WTC11 (cell line): ENCODE data around the gene CHID1. TPM values are rescaled to one million over a fixed set of nuclear protein-coding genes. Genes with fewer than 3 reads are reported as not detected.

Source experiments
- ATAC-seq: fragments of 200-7000 bp; cut with Tn5 transposase; 2 replicates; pipeline ENCODE4 v1.10.0; 2021; ENCODE audit warnings: mild to moderate bottlenecking, moderate library complexity
- CTCF ChIA-PET: fragments of 300-600 bp; sonication (Branson Sonifier 250); formaldehyde crosslinking; loops from one replicate; lab custom pipeline; 2021; ENCODE audit warnings: antibody characterized with exemption; lab: Charles Lee
- POLR2A ChIA-PET: fragments of 350-600 bp; sonication (Branson Sonifier 250); formaldehyde crosslinking; loops from one replicate; lab custom pipeline; 2021; ENCODE audit warnings: antibody characterized with exemption; lab: Charles Lee
- DNase-seq: peaks from one replicate; pipeline ENCODE4 v3.0.0; 2021; ENCODE audit warnings: low spot score
- H3K27ac Mint-ChIP-seq: 2 replicates; pipeline ENCODE4 v1.8.0; 2021; ENCODE audit warnings: mixed read lengths
- H3K27me3 Mint-ChIP-seq: 2 replicates; pipeline ENCODE4 v1.8.0; 2021; ENCODE audit warnings: low read depth, mild to moderate bottlenecking, moderate library complexity, mixed read lengths
- H3K36me3 Mint-ChIP-seq: 2 replicates; pipeline ENCODE4 v1.8.0; 2021; ENCODE audit warnings: mixed read lengths
- H3K4me1 Mint-ChIP-seq: 2 replicates; pipeline ENCODE4 v1.8.0; 2022; ENCODE audit warnings: mixed read lengths
- H3K4me3 Mint-ChIP-seq: 2 replicates; pipeline ENCODE4 v1.8.0; 2021; ENCODE audit warnings: mild to moderate bottlenecking, moderate library complexity, mixed read lengths
- H3K9me3 Mint-ChIP-seq: 2 replicates; pipeline ENCODE4 v1.8.0; 2021; ENCODE audit warnings: mixed read lengths
- ATF1 ChIP-seq: sonication (generic); formaldehyde crosslinking; IDR thresholded peaks from 2 replicates; pipeline ENCODE4 v1.8.1; 2023; ENCODE audit warnings: mild to moderate bottlenecking, moderate library complexity, missing genetic modification reagents
- CREB1 ChIP-seq: sonication (generic); formaldehyde crosslinking; IDR thresholded peaks from 2 replicates; pipeline ENCODE4 v1.8.0; 2023; ENCODE audit warnings: mild to moderate bottlenecking, missing genetic modification reagents
- ELF4 ChIP-seq: sonication (generic); formaldehyde crosslinking; IDR thresholded peaks from 2 replicates; pipeline ENCODE4 v1.8.1; 2022; ENCODE audit warnings: low read depth, mild to moderate bottlenecking, moderate library complexity, missing genetic modification reagents
- ESRRA ChIP-seq: sonication (generic); formaldehyde crosslinking; IDR thresholded peaks from 2 replicates; pipeline ENCODE4 v1.8.1; 2022; ENCODE audit warnings: mild to moderate bottlenecking, missing genetic modification reagents, borderline replicate concordance
- FOXJ3 ChIP-seq: sonication (generic); formaldehyde crosslinking; IDR thresholded peaks from 2 replicates; pipeline ENCODE4 v1.9.0; 2021; ENCODE audit warnings: missing genetic modification reagents, mild to moderate bottlenecking, borderline replicate concordance
- FOXP1 ChIP-seq: sonication (generic); formaldehyde crosslinking; IDR thresholded peaks from 2 replicates; pipeline ENCODE4 v1.8.0; 2022; ENCODE audit warnings: missing genetic modification reagents, mild to moderate bottlenecking, moderate library complexity, borderline replicate concordance
- HMGA2 ChIP-seq: fragments of 250-450 bp; sonication (Bioruptor Pico); IDR thresholded peaks from 2 replicates; pipeline ENCODE4 v1.4.0; 2021; ENCODE audit warnings: mild to moderate bottlenecking, moderate library complexity
- IRF2 ChIP-seq: sonication (generic); formaldehyde crosslinking; IDR thresholded peaks from 2 replicates; pipeline ENCODE4 v1.8.0; 2022; ENCODE audit warnings: low read depth, missing genetic modification reagents, borderline replicate concordance
- JAZF1 ChIP-seq: fragments of 250-450 bp; sonication (Bioruptor Pico); IDR thresholded peaks from 2 replicates; pipeline ENCODE4 v1.9.0; 2021; ENCODE audit warnings: moderate library complexity, mild to moderate bottlenecking, inconsistent platforms
- MYBL2 ChIP-seq: sonication (generic); formaldehyde crosslinking; IDR thresholded peaks from 2 replicates; pipeline ENCODE4 v1.8.1; 2023; ENCODE audit warnings: mild to moderate bottlenecking, moderate library complexity, missing genetic modification reagents
- NFE2L1 ChIP-seq: sonication (generic); formaldehyde crosslinking; IDR thresholded peaks from 2 replicates; pipeline ENCODE4 v1.8.1; 2023; ENCODE audit warnings: missing genetic modification reagents
- NFYB ChIP-seq: sonication (generic); formaldehyde crosslinking; conservative IDR thresholded peaks from 2 replicates; pipeline ENCODE4 v1.8.0; 2022; ENCODE audit warnings: low read depth, missing genetic modification reagents
- NR2C2 ChIP-seq: sonication (generic); formaldehyde crosslinking; IDR thresholded peaks from 2 replicates; pipeline ENCODE4 v1.8.0; 2022; ENCODE audit warnings: mild to moderate bottlenecking, missing genetic modification reagents
- NR3C1 ChIP-seq: sonication (generic); formaldehyde crosslinking; conservative IDR thresholded peaks from 2 replicates; pipeline ENCODE4 v1.8.1; 2023; ENCODE audit warnings: low read depth, mild to moderate bottlenecking, missing genetic modification reagents
- PRRX2 ChIP-seq: fragments of 250-450 bp; sonication (Bioruptor Pico); IDR thresholded peaks from 2 replicates; pipeline ENCODE4 v1.8.0; 2021; ENCODE audit warnings: mild to moderate bottlenecking
- RELA ChIP-seq: sonication (generic); formaldehyde crosslinking; IDR thresholded peaks from 2 replicates; pipeline ENCODE4 v1.8.1; 2022; ENCODE audit warnings: missing genetic modification reagents, mild to moderate bottlenecking, borderline replicate concordance
- RORB ChIP-seq: fragments of 250-450 bp; sonication (Bioruptor Pico); IDR thresholded peaks from 2 replicates; pipeline ENCODE4 v1.9.0; 2021; ENCODE audit warnings: mild to moderate bottlenecking
- SOX15 ChIP-seq: fragments of 250-450 bp; sonication (Bioruptor Pico); IDR thresholded peaks from 2 replicates; pipeline ENCODE4 v1.9.0; 2021; ENCODE audit warnings: mild to moderate bottlenecking
- SP1 ChIP-seq: sonication (generic); formaldehyde crosslinking; conservative IDR thresholded peaks from 2 replicates; pipeline ENCODE4 v1.8.1; 2022; ENCODE audit warnings: missing genetic modification reagents
- ZNF396 ChIP-seq: fragments of 250-450 bp; sonication (Bioruptor Pico); IDR thresholded peaks from 2 replicates; pipeline ENCODE4 v1.8.0; 2021; ENCODE audit warnings: mild to moderate bottlenecking, moderate library complexity, borderline replicate concordance
- ZNF416 ChIP-seq: fragments of 250-450 bp; sonication (Bioruptor Pico); IDR thresholded peaks from 2 replicates; pipeline ENCODE4 v1.9.0; 2021; ENCODE audit warnings: mild to moderate bottlenecking, inconsistent platforms
- total RNA-seq: library from RNA; stranded (reverse); gene quantifications from 3 replicates; pipeline ENCODE4 v1.2.3, GENCODE V29; 2021
- TF ChIP-seq, protein P1 (sequence below): sonication (generic); formaldehyde crosslinking; IDR thresholded peaks from 2 replicates; pipeline ENCODE4 v1.8.0; 2022; ENCODE audit warnings: mild to moderate bottlenecking, missing genetic modification reagents
- TF ChIP-seq, protein P2 (sequence below): sonication (generic); formaldehyde crosslinking; IDR thresholded peaks from 2 replicates; pipeline ENCODE4 v1.8.1; 2022; ENCODE audit warnings: mild to moderate bottlenecking, missing genetic modification reagents, moderate library complexity, borderline replicate concordance
- TF ChIP-seq, protein P3 (sequence below): fragments of 250-450 bp; sonication (Bioruptor Pico); IDR thresholded peaks from 2 replicates; pipeline ENCODE4 v1.9.0; 2021; ENCODE audit warnings: moderate library complexity, mild to moderate bottlenecking, inconsistent platforms, borderline replicate concordance
- TF ChIP-seq, protein P4 (sequence below): fragments of 250-450 bp; sonication (Bioruptor Pico); IDR thresholded peaks from 2 replicates; pipeline ENCODE4 v2.1.2; 2022; ENCODE audit warnings: mild to moderate bottlenecking, moderate library complexity
- TF ChIP-seq, protein P5 (sequence below): fragments of 250-450 bp; sonication (Bioruptor Pico); conservative IDR thresholded peaks from 2 replicates; pipeline ENCODE4 v1.9.0; 2021; ENCODE audit warnings: mild to moderate bottlenecking
- TF ChIP-seq, protein P6 (sequence below): sonication (generic); formaldehyde crosslinking; IDR thresholded peaks from 2 replicates; pipeline ENCODE4 v1.8.0; 2022; ENCODE audit warnings: mild to moderate bottlenecking, missing genetic modification reagents
- TF ChIP-seq, protein P7 (sequence below): fragments of 250-450 bp; sonication (Bioruptor Pico); IDR thresholded peaks from 2 replicates; pipeline ENCODE4 v1.8.0; 2021; ENCODE audit warnings: mild to moderate bottlenecking

The CHID1 gene
- total RNA-seq, 1 experiment from 2014 or later = 92.8 TPM

DNA sequence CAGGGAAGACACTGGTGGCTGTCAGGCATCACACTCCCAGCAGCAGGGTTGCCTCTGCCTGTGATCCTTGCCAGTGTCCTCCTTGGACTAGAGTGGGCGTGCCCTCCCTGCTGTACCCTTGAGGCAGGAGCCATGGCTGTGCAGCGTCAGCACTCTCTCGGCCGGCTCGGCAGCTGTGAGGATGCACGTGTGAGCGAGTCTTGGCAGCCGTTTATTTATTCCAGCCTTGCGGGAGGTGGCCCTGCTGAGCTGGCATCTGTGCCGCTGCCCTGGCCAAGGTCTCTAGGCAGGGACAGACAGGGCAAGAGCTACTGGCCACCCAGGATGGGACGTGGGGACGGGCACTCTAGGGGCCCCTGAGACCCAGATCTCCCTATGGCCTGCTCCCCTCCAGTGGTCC, 34.1 kb downstream of the CHID1 start:
- H3K4me1 Mint-ChIP-seq = no peaks in the 10 kb centered on the region
- H3K9me3 Mint-ChIP-seq = no peaks in the 10 kb centered on the region
- TF ChIP-seq JAZF1 (CRISPR knock-in tag) (no peak), NR3C1 (no peak), ELF4 (CRISPR knock-in tag) (no peak), PRRX2 (CRISPR knock-in tag) (no peak), CREB1 (CRISPR knock-in tag) (no peak), IRF2 (CRISPR knock-in tag) (no peak), HMGA2 (CRISPR knock-in tag) (no peak), SP1 (CRISPR knock-in tag) (no peak), FOXP1 (CRISPR knock-in tag) (no peak), NFYB (CRISPR knock-in tag) (no peak), RORB (no peak)
- TF ChIP-seq, protein P1, sequence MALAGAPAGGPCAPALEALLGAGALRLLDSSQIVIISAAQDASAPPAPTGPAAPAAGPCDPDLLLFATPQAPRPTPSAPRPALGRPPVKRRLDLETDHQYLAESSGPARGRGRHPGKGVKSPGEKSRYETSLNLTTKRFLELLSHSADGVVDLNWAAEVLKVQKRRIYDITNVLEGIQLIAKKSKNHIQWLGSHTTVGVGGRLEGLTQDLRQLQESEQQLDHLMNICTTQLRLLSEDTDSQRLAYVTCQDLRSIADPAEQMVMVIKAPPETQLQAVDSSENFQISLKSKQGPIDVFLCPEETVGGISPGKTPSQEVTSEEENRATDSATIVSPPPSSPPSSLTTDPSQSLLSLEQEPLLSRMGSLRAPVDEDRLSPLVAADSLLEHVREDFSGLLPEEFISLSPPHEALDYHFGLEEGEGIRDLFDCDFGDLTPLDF (CRISPR knock-in tag) = no peak
- TF ChIP-seq, protein P2, sequence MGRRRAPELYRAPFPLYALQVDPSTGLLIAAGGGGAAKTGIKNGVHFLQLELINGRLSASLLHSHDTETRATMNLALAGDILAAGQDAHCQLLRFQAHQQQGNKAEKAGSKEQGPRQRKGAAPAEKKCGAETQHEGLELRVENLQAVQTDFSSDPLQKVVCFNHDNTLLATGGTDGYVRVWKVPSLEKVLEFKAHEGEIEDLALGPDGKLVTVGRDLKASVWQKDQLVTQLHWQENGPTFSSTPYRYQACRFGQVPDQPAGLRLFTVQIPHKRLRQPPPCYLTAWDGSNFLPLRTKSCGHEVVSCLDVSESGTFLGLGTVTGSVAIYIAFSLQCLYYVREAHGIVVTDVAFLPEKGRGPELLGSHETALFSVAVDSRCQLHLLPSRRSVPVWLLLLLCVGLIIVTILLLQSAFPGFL (CRISPR knock-in tag) = no peak
- TF ChIP-seq, protein P3, sequence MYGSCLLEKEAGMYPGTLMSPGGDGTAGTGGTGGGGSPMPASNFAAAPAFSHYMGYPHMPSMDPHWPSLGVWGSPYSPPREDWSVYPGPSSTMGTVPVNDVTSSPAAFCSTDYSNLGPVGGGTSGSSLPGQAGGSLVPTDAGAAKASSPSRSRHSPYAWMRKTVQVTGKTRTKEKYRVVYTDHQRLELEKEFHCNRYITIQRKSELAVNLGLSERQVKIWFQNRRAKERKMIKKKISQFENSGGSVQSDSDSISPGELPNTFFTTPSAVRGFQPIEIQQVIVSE = no peak
- TF ChIP-seq, all 79 proteins: peak for 0

DNA sequence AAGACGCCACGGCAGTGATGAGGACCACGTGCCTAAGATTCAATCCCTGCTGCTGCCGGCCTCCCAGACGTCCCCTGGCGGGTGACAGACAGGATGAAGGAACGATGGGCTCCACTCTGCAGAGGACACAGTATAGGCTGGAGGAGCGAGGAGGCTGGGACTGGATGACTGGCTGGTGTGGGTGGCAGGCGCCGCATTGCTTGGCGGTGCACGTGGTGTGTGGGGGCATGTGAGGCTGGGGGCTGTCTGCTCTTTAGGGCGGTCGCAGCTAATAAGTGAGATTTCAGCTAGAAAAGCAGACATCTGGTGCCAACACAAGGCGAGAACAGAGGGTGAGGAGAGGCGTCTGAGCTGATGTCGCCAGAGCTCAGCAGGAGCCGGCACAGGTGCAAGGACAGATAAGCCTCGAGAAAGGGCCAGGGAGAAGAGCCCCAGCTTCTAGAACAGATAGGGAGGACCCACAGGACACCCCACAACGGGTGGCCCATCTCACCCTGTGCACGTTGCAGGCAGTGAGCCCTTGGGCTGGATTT, 34.8 kb downstream of the CHID1 start:
- TF ChIP-seq NR2C2 (CRISPR knock-in tag) (no peak), FOXJ3 (CRISPR knock-in tag) (no peak), RELA (CRISPR knock-in tag) (no peak), ZNF396 (CRISPR knock-in tag) (no peak), MYBL2 (CRISPR knock-in tag) (no peak), SOX15 (CRISPR knock-in tag) (no peak), NFE2L1 (CRISPR knock-in tag) (no peak), ATF1 (no peak), ESRRA (CRISPR knock-in tag) (no peak), ZNF416 (CRISPR knock-in tag) (no peak)
- TF ChIP-seq, protein P4, sequence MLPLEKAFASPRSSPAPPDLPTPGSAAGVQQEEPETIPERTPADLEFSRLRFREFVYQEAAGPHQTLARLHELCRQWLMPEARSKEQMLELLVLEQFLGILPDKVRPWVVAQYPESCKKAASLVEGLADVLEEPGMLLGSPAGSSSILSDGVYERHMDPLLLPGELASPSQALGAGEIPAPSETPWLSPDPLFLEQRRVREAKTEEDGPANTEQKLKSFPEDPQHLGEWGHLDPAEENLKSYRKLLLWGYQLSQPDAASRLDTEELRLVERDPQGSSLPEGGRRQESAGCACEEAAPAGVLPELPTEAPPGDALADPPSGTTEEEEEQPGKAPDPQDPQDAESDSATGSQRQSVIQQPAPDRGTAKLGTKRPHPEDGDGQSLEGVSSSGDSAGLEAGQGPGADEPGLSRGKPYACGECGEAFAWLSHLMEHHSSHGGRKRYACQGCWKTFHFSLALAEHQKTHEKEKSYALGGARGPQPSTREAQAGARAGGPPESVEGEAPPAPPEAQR (CRISPR knock-in tag) = no peak
- TF ChIP-seq, protein P5, sequence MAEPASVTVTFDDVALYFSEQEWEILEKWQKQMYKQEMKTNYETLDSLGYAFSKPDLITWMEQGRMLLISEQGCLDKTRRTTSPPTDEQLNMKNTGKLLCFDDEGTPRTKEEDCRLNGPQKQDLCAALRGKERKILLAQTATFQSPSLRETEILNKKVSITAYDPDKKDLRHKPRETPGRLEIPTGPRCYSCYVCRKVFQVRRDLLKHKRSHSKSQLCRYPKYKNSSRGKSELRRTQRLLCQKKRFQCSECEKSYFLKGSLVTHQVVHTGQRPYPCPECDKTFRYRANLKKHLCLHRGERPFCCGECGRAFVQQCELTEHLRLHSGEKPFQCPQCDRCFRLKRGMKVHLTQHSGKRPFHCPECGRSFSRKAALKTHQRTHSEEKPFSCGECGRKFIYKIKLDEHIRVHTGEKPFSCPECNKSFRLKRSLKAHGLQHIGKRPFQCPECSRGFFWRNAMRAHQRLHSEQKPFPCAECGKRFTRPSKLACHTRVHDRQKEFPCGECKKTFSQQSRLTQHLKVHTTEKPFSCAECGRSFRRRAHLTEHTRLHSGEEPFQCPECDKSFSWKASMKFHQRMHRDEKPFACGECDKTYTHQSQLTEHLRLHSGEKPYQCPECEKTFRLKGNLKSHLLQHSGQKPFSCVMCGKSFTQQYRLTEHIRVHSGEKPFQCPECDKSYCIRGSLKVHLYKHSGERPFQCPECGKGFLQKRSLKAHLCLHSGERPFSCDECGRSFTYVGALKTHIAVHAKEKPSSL = no peak
- TF ChIP-seq, protein P6, sequence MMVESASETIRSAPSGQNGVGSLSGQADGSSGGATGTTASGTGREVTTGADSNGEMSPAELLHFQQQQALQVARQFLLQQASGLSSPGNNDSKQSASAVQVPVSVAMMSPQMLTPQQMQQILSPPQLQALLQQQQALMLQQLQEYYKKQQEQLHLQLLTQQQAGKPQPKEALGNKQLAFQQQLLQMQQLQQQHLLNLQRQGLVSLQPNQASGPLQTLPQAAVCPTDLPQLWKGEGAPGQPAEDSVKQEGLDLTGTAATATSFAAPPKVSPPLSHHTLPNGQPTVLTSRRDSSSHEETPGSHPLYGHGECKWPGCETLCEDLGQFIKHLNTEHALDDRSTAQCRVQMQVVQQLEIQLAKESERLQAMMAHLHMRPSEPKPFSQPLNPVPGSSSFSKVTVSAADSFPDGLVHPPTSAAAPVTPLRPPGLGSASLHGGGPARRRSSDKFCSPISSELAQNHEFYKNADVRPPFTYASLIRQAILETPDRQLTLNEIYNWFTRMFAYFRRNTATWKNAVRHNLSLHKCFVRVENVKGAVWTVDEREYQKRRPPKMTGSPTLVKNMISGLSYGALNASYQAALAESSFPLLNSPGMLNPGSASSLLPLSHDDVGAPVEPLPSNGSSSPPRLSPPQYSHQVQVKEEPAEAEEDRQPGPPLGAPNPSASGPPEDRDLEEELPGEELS (CRISPR knock-in tag) = no peak
- TF ChIP-seq, protein P7, sequence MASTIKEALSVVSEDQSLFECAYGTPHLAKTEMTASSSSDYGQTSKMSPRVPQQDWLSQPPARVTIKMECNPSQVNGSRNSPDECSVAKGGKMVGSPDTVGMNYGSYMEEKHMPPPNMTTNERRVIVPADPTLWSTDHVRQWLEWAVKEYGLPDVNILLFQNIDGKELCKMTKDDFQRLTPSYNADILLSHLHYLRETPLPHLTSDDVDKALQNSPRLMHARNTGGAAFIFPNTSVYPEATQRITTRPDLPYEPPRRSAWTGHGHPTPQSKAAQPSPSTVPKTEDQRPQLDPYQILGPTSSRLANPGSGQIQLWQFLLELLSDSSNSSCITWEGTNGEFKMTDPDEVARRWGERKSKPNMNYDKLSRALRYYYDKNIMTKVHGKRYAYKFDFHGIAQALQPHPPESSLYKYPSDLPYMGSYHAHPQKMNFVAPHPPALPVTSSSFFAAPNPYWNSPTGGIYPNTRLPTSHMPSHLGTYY (CRISPR knock-in tag) = no peak
- Mint-ChIP-seq H3K27ac (0 out of 2 replicates have a peak overlapping the region, but pooled peaks have one; percentile 46), H3K36me3 (peaks cover 32% of the 10 kb centered on the region), H3K4me1 (no peaks in the 10 kb centered on the region), H3K4me3 (no peak overlapping the region), H3K27me3 (peaks cover 3% of the 10 kb centered on the region), H3K9me3 (no peaks in the 10 kb centered on the region)
- no peak for ATAC-seq
- ChIA-PET CTCF (interaction anchor here (0.6 to 1.7 kb wide), 3 partner anchors 22 to 235 kb away, joined by 3 to 4 read pairs (median 4); no protein-coding TSS in a partner anchor), POLR2A (no interaction called here)
- DNase-seq = no peak

More for the DNA sequence above, 34.1 kb downstream of the CHID1 start:
- Mint-ChIP-seq H3K27me3 (peaks cover 3% of the 10 kb centered on the region), H3K36me3 (peaks cover 35% of the 10 kb centered on the region), H3K27ac (no peak overlapping the region), H3K4me3 (no peak overlapping the region)
- DNase-seq (no peak), ATAC-seq (no peak)
- CTCF ChIA-PET = interaction anchor here (1.5 to 1.7 kb wide), 2 partner anchors 28 to 174 kb away, joined by 4 to 5 read pairs; no protein-coding TSS in a partner anchor
- POLR2A ChIA-PET = interaction anchor here (0.6 kb wide), 1 partner anchor 420 kb away, joined by 3 read pairs; no protein-coding TSS in a partner anchor
